ENCODE data around the gene SIMC1. TPM values are rescaled to one million over a fixed set of nuclear protein-coding genes. Genes with fewer than 3 reads are reported as not detected.

SIMC1 gene
- total RNA-seq, 2 experiments from 2014 or later: 21.5 to 21.9 TPM

- Mint-ChIP-seq H3K9me3 (no peaks in the 10 kb centered on the region), H3K4me1 (ENCODE audit: low read depth) (peaks cover 15% of the 10 kb centered on the region), H3K4me3 (no peak overlapping the region), H3K27ac (no peak overlapping the region), H3K36me3 (ENCODE audit: low read depth) (peaks cover 61% of the 10 kb centered on the region), H3K27me3 (no peaks in the 10 kb centered on the region)
- ChIA-PET CTCF (interaction anchor here (0.9 kb wide), 1 partner anchor 9 kb away, joined by 3 read pairs; no protein-coding TSS in a partner anchor), POLR2A (interaction anchor here (1.1 to 4.0 kb wide), 5 partner anchors 9 to 20 kb away, joined by 3 to 14 read pairs (median 13); partner anchors contain the start of genes ARL10 and KIAA1191)
- TF ChIP-seq CTCF (IDR thresholded peaks at IDR 0.05): no peak
- ATAC-seq (no peak), DNase-seq (no peak)
- intact Hi-C loops (cut with micrococcal nuclease): no loop called here
Measured at GRCh38 chr5:176381423-176381822, 143.2 kb downstream of the SIMC1 start.

GRCh38 chr5:176381979-176382378 is 143.8 kb downstream of the SIMC1 start:
- CTCF ChIA-PET: no interaction called here
- POLR2A ChIA-PET: interaction anchor here (1.1 to 4.0 kb wide), 5 partner anchors 10 to 20 kb away, joined by 3 to 14 read pairs (median 13); partner anchors contain the start of genes ARL10 and KIAA1191
- intact Hi-C loops (cut with micrococcal nuclease): no loop called here

GRCh38 chr5:176382721-176383120 is 144.5 kb downstream of the SIMC1 start:
- Mint-ChIP-seq H3K27ac (no peak overlapping the region), H3K36me3 (ENCODE audit: low read depth) (peaks cover 72% of the 10 kb centered on the region), H3K9me3 (no peaks in the 10 kb centered on the region), H3K27me3 (no peaks in the 10 kb centered on the region), H3K4me3 (no peak overlapping the region), H3K4me1 (ENCODE audit: low read depth) (peaks cover 23% of the 10 kb centered on the region)
- intact Hi-C loops (cut with micrococcal nuclease): no loop called here
- DNase-seq (no peak), ATAC-seq (no peak)
- ChIA-PET POLR2A (interaction anchor here (3.1 to 4.0 kb wide), 3 partner anchors 10 to 21 kb away, joined by 13 to 14 read pairs (median 14); partner anchors contain the start of gene KIAA1191), CTCF (no interaction called here)
- TF ChIP-seq CTCF (IDR thresholded peaks at IDR 0.05): no peak

More at GRCh38 chr5:176381979-176382378, 143.8 kb downstream of the SIMC1 start:
- no peak for TF ChIP-seq CTCF (IDR thresholded peaks at IDR 0.05)
- H3K27ac Mint-ChIP-seq: no peak overlapping the region
- H3K4me1 Mint-ChIP-seq (ENCODE audit: low read depth): peaks cover 20% of the 10 kb centered on the region
- H3K4me3 Mint-ChIP-seq: no peak overlapping the region
- H3K36me3 Mint-ChIP-seq (ENCODE audit: low read depth): peaks cover 66% of the 10 kb centered on the region
- ATAC-seq (no peak), DNase-seq (no peak)
- H3K27me3 Mint-ChIP-seq: no peaks in the 10 kb centered on the region
- no peaks in the 10 kb centered on the region for H3K9me3 Mint-ChIP-seq

GRCh38 chr5:176383248-176383905 is 145.2 kb downstream of the SIMC1 start:
- intact Hi-C loops (cut with micrococcal nuclease): no loop called here
- no peak for TF ChIP-seq CTCF (IDR thresholded peaks at IDR 0.05)
- Mint-ChIP-seq H3K4me3 (no peak overlapping the region), H3K27me3 (no peaks in the 10 kb centered on the region), H3K27ac (no peak overlapping the region), H3K36me3 (ENCODE audit: low read depth) (peaks cover 73% of the 10 kb centered on the region), H3K4me1 (ENCODE audit: low read depth) (peaks cover 25% of the 10 kb centered on the region), H3K9me3 (no peaks in the 10 kb centered on the region)
- CTCF ChIA-PET: no interaction called here
- POLR2A ChIA-PET: interaction anchor here (1.4 to 3.6 kb wide), 3 partner anchors 11 to 23 kb away, joined by 4 to 14 read pairs (median 13); no protein-coding TSS in a partner anchor
- DNase-seq (no peak), ATAC-seq (no peak)

- POLR2A ChIA-PET: interaction anchor here (1.4 to 3.6 kb wide), 4 partner anchors 12 to 152 kb away, joined by 4 to 14 read pairs (median 11); no protein-coding TSS in a partner anchor
- intact Hi-C loops (cut with micrococcal nuclease): no loop called here
- no peaks in the 10 kb centered on the region for H3K9me3 Mint-ChIP-seq
Measured at GRCh38 chr5:176383961-176384360, 145.7 kb downstream of the SIMC1 start.

More at GRCh38 chr5:176383961-176384360, 145.7 kb downstream of the SIMC1 start:
- peaks cover 72% of the 10 kb centered on the region for H3K36me3 Mint-ChIP-seq (ENCODE audit: low read depth)
- H3K4me1 Mint-ChIP-seq (ENCODE audit: low read depth): peaks cover 25% of the 10 kb centered on the region
- H3K4me3 Mint-ChIP-seq: no peak overlapping the region
- TF ChIP-seq CTCF (IDR thresholded peaks at IDR 0.05): no peak
- H3K27ac Mint-ChIP-seq: no peak overlapping the region
- CTCF ChIA-PET: no interaction called here
- no peak for DNase-seq
- ATAC-seq: no peak
- H3K27me3 Mint-ChIP-seq: no peaks in the 10 kb centered on the region

All from activated CD8-positive, alpha-beta T cell treated with anti-CD3 and anti-CD28 coated beads for 36 hours (primary cell).